ENCODE data around the gene ENAH.
A peak's percentile ranks its signal among the peaks of the same experiment; 100 is the strongest.

Gene ENAH

GRCh38 chr1:225468270-225469020 lies 184.5 kb downstream of the ENAH start:
- no peak for DNase-seq

DNA sequence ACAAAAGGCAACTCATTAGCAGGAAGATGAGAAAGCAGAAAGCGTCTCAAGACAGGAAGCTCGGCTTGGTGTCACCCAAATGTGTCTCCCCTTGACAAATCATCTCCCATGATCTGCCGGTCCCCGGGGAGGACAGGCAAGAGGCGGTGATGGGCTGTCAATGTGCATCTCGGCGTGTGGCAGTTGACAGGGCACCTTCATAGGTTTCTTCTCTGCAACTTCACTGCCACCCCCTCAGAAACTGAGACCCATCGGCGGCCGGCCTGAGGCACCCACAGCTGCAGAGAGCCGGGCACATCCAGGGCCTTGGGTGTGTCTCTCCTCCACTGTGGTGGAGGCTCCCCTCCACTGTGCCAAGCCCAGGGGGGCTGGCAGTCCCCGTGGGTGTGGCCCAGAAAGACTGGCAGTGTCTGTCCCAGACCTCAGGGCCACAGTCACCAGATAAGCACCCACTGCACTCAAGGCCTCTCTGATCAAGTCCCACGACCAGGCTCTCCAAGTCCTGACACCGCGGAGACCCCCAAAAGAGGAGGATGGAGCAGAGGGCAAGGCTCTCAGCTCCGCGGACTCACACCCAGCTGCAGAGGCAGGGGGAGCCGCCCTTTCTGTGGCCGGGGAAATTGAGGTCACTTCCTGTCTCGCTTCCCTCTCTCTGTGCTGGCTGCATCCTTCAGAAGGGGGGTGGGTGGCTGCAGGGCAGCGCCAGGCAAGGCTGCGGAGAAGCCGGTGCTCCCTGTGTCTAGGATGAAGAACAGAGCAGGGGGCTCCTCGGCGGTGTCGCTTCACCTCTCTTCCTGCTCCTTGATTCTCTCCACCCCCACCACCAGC lies 185.5 kb downstream of the ENAH start:
- DNase-seq, result peak; percentile 65

- DNase-seq, result no peak
These were observed 186.1 kb downstream of the ENAH start for GRCh38 chr1:225466848-225467192.

DNA sequence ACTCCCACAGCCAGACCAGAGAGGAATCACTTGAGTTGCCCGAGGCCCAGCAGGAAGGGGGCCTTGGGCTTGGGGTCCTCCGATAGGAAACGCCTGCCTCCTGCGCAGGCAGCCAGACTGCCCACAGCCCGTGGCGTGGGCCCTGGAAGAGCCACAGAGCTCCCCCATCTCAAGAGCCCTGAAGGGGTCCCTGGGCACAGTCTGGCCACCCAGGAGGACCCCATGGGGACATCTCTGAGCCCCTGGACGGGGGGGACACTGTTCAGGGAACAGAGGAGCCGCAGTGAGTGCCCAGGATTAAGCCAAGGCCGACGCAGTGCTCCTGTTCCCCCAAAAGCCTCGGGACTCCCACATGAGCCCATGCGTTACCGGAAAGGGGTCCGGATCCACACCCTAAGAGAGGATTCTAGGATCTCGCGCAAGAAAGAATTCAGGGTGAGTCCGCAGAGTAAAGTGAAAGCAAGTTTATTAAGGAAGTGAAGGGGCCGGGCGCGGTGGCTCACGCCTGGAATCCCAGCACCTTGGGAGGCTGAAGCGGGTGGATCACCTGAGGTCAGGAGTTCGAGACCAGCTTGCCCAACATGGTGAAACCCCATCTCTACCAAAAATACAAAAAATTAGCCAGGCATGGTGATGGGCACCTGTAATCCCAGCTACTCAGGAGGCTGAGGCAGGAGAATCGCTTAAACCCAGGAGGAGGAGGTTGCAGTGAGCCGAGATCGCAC lies 187.0 kb downstream of the ENAH start:
- no peak for DNase-seq

- DNase-seq, result no peak
These were observed 187.8 kb downstream of the ENAH start for GRCh38 chr1:225464851-225465792.

GRCh38 chr1:225462714-225463574 lies 190.0 kb downstream of the ENAH start:
- DNase-seq, result no peak

GRCh38 chr1:225462429-225462713 lies 190.6 kb downstream of the ENAH start:
- no peak for DNase-seq

GRCh38 chr1:225461533-225462428 lies 191.1 kb downstream of the ENAH start:
- no peak for DNase-seq

DNA sequence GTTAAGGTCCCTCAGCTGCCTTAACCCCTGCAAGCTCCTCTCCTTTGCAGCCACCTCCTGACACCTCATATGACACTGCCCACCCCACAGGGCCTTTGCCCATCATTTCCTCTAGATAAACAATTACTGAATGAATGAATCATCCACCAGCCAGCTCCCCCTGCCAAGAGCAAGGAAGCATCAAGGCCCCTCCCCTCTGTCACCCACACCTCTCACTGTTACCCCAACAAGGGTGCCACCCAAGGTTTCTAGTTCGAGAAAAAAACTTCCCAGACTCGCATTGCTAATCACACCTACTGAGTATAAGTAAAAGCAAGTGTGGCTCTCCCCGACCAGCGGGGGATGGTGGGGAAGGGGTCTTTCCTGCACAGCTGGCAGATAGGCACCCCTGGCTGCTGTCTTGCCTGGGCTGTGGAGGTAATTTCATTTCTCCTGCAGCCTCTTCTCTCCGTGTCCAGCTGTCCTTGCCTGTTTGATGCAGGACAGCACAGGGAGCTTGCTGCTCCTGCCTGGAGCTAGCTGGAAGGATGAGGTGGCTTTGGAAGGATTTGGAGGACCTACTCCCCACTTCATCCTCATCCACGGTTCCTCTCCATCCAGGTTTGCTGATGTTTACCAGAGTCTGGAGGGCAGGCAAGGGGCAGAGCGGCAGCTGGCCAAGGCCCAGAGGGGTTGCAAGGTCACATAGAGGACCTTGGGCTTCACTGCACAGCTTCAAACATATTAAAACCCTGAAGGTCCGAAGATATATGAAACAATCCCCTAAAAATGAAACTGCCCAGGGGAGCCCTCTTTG lies 192.0 kb downstream of the ENAH start:
- no peak for DNase-seq

DNA sequence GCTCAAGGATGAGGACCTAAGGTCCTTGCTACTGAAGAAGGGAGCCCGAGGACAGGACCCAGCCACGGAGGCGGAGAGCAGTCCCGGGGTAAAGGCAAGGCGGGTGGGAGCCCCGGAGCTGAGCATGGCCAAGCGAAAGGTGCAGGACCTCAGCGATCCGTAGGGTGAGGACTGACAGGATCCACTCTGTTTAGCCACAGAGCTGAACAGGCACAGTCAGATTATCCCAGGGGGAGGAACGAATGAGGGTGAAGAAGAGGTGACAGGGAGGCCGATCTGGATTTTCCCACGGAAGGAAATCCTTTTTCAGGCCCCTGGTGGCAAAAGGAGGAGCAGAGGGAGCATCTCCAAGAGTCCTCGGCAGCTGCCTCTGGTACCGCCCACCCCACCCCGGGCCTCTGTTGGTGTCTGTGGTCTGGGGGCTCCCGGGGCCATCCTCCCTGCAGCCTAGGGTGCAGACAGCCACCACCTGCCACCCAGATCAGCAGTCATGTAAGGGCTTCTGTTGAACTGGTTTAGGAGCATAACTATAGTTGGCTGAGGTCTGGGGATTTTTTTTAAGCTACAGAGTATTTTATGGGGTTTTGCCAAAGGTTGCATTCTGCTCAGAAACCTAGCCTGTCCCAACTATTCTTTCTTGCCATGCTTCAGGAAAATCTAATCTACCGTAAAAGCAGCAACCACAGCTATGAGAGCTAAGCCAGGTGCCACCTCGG lies 192.7 kb downstream of the ENAH start:
- no peak for DNase-seq

DNA sequence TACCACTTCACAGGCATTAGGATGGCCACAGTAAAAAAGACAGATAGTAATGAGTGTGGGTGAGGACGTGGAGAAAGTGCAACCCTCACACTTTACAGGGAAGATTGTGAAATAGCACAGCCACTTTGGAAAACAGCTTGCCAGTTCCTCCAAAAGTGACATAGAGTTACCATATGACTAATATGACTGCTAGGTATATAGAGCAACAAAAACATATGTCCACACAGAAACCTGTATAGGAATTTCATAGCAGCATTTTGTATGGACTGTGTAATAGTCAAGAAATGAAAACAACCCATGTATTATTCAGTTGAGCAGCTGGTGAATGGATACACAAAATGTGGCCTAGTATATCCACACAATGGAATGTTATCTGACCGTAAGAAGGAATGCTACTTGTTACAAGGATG lies 194.7 kb downstream of the ENAH start:
- DNase-seq, result no peak

GRCh38 chr1:225454733-225455132 lies 198.2 kb downstream of the ENAH start:
- peak; percentile 41 for DNase-seq

GRCh38 chr1:225453797-225454648 lies 198.9 kb downstream of the ENAH start:
- DNase-seq, result no peak

GRCh38 chr1:225451840-225452515 lies 200.9 kb downstream of the ENAH start:
- DNase-seq, result no peak

DNA sequence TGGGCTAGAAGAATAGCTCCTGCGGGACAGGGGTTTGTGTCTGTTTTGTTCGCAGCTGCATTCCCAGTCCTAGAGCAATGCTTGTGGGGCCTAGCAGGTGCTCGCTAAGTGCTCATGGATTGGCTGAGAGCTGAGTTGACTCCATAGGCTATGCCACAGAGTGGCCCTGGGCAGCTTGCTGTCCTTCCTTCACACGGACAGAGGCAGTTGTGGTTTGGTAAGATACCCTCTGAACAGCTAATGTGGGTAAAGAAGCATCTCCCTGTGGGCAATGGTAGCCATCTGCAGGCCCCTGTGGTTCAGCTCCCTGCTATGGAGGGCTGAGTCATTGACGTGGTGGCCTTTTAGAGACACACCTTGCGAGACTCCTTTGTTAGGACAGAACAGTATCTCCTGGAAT lies 201.6 kb downstream of the ENAH start:
- no peak for DNase-seq

GRCh38 chr1:225450491-225451191 lies 202.3 kb downstream of the ENAH start:
- no peak for DNase-seq

GRCh38 chr1:225449774-225450173 lies 203.1 kb downstream of the ENAH start:
- no peak for DNase-seq
